Osteocyte (in vitro differentiated cells): ENCODE data around the gene FAM111A. TPM values are rescaled to one million over a fixed set of nuclear protein-coding genes. Genes with fewer than 3 reads are reported as not detected.
"Not testable (repeated sequence)": the region's sequence is repeated elsewhere in the genome, so short reads cannot be mapped to it uniquely, and the experiment has no call there.

Source experiments
- DNase-seq: peaks from one replicate; pipeline ENCODE4 v3.0.0; 2021; ENCODE audit warnings: mixed read lengths; ENCODE audit not compliant: unreplicated experiment; ENCODE audit errors: extremely low spot score
- H3K27ac Mint-ChIP-seq: one replicate; pipeline ENCODE4 v1.8.0; 2021; ENCODE audit warnings: mild to moderate bottlenecking, mixed read lengths; ENCODE audit not compliant: unreplicated experiment
- H3K27me3 Mint-ChIP-seq: one replicate; pipeline ENCODE4 v1.8.0; 2021; ENCODE audit warnings: mixed read lengths; ENCODE audit not compliant: unreplicated experiment
- H3K36me3 Mint-ChIP-seq: one replicate; pipeline ENCODE4 v1.8.0; 2021; ENCODE audit warnings: mixed read lengths; ENCODE audit not compliant: unreplicated experiment
- H3K4me1 Mint-ChIP-seq: one replicate; pipeline ENCODE4 v1.8.0; 2021; ENCODE audit warnings: mixed read lengths; ENCODE audit not compliant: unreplicated experiment
- H3K4me3 Mint-ChIP-seq: one replicate; pipeline ENCODE4 v1.8.0; 2021; ENCODE audit warnings: mild to moderate bottlenecking, moderate library complexity, mixed read lengths; ENCODE audit not compliant: unreplicated experiment
- H3K9me3 Mint-ChIP-seq: one replicate; pipeline ENCODE4 v1.8.0; 2021; ENCODE audit warnings: mixed read lengths; ENCODE audit not compliant: unreplicated experiment
- CTCF ChIP-seq: fragments of 200-600 bp; sonication (generic); IDR thresholded peaks from 2 replicates; pipeline ENCODE4 v1.5.0; 2021; ENCODE audit warnings: antibody characterized with exemption, mild to moderate bottlenecking, moderate library complexity
- total RNA-seq: library from RNA; stranded (reverse); gene quantifications from 2 replicates; pipeline ENCODE4 v1.2.1, GENCODE V29; 2021

FAM111A gene
- total RNA-seq, 1 donor from 2014 or later, result 43.0 TPM

GRCh38 chr11:59102259-59102765 is 40.3 kb upstream of the FAM111A start:
- no peak for DNase-seq
- H3K36me3 Mint-ChIP-seq, result no peaks in the 10 kb centered on the region
- no peak overlapping the region for H3K27ac Mint-ChIP-seq
- H3K9me3 Mint-ChIP-seq, result no peaks in the 10 kb centered on the region
- H3K4me1 Mint-ChIP-seq, result peaks cover 13% of the 10 kb centered on the region
- TF ChIP-seq CTCF, result peak; percentile 19
- H3K27me3 Mint-ChIP-seq, result peaks cover 45% of the 10 kb centered on the region
- H3K4me3 Mint-ChIP-seq, result peak overlapping the region; percentile 41

GRCh38 chr11:59106363-59107336 is 36.0 kb upstream of the FAM111A start, which contains the start of gene FAM111B:
Gene FAM111B (plus strand): TSS chr11:59107237. CDS start chr11:59109626, 2,389 bp downstream.
- peak; percentile 90 for DNase-seq
- TF ChIP-seq CTCF, result peak; percentile 28
- peak within 1 kb of the TSS; percentile 78 for H3K4me3 Mint-ChIP-seq
- no peaks in the 10 kb centered on the region for H3K9me3 Mint-ChIP-seq
- peaks cover 21% of the 10 kb centered on the region for H3K4me1 Mint-ChIP-seq
- no peak within 1 kb of the TSS for H3K27ac Mint-ChIP-seq
- no peaks in the 10 kb centered on the region for H3K36me3 Mint-ChIP-seq
- H3K27me3 Mint-ChIP-seq, result peaks cover 14% of the 10 kb centered on the region

- peak overlapping the region; percentile 78 for H3K4me3 Mint-ChIP-seq
- not testable (repeated sequence) for H3K27ac Mint-ChIP-seq, DNase-seq, H3K9me3 Mint-ChIP-seq, H3K36me3 Mint-ChIP-seq, H3K27me3 Mint-ChIP-seq
- H3K4me1 Mint-ChIP-seq, result peaks cover 16% of the 10 kb centered on the region
These were observed 34.9 kb upstream of the FAM111A start for GRCh38 chr11:59107721-59108120.

- Mint-ChIP-seq H3K9me3 (peaks cover 3% of the 10 kb centered on the region), H3K4me3 (no peak overlapping the region), H3K27ac (no peak overlapping the region), H3K4me1 (peaks cover 5% of the 10 kb centered on the region), H3K36me3 (peaks cover 6% of the 10 kb centered on the region), H3K27me3 (no peaks in the 10 kb centered on the region)
- DNase-seq, result no peak
- no peak for TF ChIP-seq CTCF
These were observed 30.2 kb upstream of the FAM111A start for GRCh38 chr11:59112494-59112893.

GRCh38 chr11:59114344-59114743 is 28.3 kb upstream of the FAM111A start:
- H3K4me1 Mint-ChIP-seq, result no peaks in the 10 kb centered on the region
- H3K9me3 Mint-ChIP-seq, result peaks cover 9% of the 10 kb centered on the region
- DNase-seq, result no peak
- H3K36me3 Mint-ChIP-seq, result peaks cover 10% of the 10 kb centered on the region
- H3K27me3 Mint-ChIP-seq, result no peaks in the 10 kb centered on the region
- H3K4me3 Mint-ChIP-seq, result no peak overlapping the region
- no peak for TF ChIP-seq CTCF
- no peak overlapping the region for H3K27ac Mint-ChIP-seq
